ENCODE results near the gene TMEM178B.
"Not testable (repeated sequence)": the region's sequence is repeated elsewhere in the genome, so short reads cannot be mapped to it uniquely, and the experiment has no call there.

The TMEM178B gene

DNA sequence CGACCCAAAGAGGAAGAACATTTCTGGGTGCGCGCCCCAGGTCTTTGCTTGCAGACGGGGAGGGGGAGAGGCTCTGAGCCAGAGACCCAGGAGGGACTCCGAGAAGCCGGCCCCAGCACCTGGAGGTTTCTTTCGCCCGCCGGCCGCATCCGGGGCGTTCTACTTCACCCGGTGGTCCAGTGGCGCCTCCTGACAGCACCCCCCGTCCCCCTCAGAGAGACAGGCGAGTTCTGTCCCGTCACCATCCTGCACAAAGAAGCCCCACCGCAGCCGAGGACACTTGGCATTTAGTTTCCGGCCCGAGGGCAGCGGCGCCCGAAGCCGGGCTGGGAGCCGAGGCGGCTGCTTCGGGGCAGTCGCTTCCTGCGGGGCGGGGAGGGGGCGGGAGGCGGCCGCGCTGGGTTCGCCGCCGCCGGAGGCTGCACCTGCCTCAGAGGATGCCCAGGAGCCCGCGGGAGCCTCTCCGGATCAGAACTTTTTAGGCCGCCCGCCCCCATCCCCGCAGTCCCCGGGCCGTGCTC, at the start of gene TMEM178B:
Gene TMEM178B, plus strand, starts transcription at position 424 of the 521 bp plus-strand sequence.
- no peak for DNase-seq (ENCODE audit: low read depth)

- DNase-seq (ENCODE audit: low read depth) = no peak
Observed at GRCh38 chr7:141024668-141025067, 49.2 kb upstream of the TMEM178B start.

DNA sequence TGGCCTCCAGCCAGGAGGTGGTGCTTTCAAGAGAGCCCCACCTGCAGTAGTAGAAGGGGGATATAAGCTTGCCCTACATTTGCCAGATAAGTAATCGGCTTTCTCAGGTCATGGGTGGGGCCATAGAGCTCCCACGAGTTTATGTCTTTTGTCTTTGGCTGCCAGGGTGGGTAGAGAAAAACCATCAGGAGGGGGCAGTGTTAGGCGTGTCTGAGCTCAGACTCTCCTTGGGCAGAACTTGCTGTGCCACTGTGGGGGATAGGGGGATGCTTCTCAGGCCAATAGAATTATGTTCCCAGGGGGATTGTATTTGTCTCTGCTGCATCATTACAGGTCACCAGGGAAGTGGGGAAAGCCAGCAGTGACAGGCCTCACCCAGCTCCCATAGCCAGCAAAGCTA, 46.8 kb upstream of the TMEM178B start:
- DNase-seq (ENCODE audit: low read depth) = no peak

GRCh38 chr7:141028767-141029166, 45.1 kb upstream of the TMEM178B start:
- no peak for DNase-seq (ENCODE audit: low read depth)

DNA sequence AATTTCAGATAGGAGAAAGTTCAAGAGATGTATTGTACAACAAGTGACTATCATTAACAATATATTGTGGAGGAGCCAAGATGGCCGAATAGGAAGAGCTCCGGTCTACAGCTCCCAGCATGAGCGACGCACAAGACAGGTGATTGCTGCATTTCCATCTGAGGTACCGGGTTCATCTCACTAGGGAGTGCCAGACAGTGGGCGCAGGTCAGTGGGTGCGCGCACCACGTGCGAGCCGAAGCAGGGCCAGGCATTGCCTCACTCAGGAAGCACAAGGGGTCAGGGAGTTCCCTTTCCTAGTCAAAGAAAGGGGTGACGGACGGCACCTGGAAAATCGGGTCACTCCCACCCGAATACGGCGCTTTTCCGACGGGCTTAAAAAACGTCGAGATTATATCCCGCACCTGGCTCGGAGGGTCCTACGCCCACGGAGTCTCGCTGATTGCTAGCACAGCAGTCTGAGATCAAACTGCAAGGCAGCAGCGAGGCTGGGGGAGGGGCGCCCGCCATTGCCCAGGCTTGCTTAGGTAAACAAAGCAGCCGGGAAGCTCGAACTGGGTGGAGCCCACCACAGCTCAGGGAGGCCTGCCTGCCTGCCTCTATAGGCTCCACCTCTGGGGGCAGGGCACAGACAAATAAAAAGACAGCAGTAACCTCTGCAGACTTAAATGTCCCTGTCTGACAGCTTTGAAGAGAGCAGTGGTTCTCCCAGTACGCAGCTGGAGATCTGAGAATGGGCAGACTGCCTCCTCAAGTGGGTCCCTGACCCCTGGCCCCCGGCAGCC, 41.1 kb upstream of the TMEM178B start:
- not testable (repeated sequence) for DNase-seq (ENCODE audit: low read depth)

DNA sequence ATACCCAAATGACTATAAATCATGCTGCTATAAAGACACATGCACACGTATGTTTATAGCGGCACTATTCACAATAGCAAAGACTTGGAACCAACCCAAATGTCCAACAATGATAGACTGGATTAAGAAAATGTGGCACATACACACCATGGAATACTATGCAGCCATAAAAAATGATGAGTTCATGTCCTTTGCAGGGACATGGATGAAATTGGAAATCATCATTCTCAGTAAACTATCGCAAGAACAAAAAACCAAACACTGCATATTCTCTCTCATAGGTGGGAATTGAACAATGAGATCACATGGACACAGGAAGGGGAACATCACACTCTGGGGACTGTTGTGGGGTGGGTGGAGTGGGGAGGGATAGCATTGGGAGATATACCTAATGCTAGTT, 35.8 kb upstream of the TMEM178B start:
- DNase-seq (ENCODE audit: low read depth) = not testable (repeated sequence)

- peak; percentile 59 for DNase-seq (ENCODE audit: low read depth)
Observed at GRCh38 chr7:141039376-141039775, 34.5 kb upstream of the TMEM178B start.

DNA sequence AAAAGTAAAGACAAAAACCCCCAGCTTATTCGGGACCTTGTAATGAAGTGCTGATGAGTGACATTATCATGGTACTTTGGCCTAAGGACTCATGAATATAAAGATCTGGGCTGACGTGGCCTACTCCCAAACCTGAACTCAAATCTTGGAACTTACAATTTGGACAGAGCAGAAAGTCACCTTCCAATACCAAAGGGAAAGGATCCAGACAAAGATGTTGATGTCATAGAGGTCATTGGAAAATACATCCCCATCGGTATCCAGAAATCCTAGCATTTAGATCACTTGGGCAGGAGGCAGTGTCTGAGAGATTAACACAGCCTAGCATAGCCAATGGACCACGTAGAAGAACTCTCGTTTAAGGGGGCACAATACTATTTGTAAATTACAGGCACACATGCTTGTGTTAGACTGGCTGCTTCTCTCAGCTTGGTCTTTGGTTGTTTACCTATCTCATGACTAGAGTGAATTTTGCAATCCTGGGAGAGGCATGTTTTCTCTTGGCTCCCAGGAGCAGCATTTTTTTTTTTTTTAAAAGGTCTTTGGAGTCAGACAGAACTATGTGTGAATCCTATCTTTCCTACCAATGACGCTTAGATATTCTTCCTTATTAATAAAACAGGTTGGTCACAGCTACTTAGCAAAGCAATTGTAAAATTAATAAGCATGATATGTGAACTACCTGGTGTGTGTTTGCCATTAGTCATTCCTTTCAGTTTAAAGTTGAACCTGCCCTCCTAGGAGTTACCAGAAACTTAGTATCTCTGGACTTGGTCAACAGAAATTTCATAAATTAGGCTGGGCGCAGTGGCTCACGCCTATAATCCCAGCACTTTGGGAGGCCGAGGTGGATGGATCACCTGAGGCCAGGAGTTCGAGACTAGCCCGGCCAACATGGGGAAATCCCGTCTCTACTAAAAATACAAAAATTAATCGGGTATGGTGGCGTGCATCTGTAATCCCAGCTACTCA, 31.4 kb upstream of the TMEM178B start:
- peak; percentile 50 for DNase-seq (ENCODE audit: low read depth)

- peak; percentile 62 for DNase-seq (ENCODE audit: low read depth)
Observed at GRCh38 chr7:141043616-141044015, 30.2 kb upstream of the TMEM178B start.

GRCh38 chr7:141045126-141045841, 28.6 kb upstream of the TMEM178B start:
- peak; percentile 86 for DNase-seq (ENCODE audit: low read depth)

DNA sequence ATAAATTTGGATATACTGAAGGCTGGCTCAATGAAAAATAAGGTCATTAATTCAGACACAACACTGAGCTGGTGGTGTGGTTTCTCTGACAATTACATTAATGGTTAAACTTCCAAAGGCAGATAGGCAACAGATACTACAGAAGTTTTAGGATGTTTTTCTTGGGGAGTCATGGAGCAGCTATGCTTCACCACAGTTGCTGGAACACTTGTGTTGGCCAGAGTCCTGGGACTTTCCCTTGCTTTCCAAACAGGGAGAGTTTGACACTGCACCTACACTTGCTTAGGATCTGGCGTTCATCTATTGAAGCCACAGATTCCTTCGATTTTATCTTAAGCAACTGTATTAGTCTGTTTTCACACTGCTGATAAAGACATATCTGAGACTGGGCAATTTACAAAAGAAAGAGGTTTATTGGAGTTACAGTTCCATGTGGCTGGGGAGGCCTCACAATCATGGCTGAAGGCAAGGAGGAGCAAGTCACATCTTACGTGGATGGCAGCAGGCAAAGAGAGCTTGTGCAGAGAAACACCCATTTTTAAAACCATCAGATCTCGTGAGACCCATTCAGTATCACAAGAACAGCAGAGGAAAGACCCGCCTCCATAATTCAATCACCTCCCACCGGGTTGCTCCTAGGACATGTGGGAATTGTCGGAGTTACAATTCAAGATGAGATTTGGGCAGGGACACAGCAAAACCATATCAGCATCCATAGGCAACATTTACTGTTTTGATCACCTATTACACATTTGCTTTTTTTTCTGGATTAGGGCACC, 27.8 kb upstream of the TMEM178B start:
- peak; percentile 87 for DNase-seq (ENCODE audit: low read depth)

DNA sequence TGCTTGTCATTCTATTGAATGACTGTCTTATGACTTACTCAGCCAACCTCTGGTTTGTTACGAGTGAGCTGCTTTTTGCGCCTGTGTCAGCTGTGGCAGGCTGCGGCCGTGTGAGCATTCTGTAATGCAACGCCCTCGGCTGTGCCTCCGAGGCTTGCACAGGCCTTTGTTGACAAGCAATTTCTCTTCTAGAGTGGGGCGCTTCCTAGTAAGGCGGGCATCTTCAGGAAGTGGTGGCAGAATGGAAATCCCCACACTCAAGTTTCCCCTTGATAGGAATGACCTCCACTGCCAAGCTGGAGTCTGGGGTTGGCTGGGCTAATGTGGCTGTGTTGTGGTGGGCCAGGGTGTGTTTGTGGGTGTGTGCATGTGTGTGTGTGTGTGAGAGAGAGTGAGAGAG, 20.2 kb upstream of the TMEM178B start:
- peak; percentile 12 for DNase-seq (ENCODE audit: low read depth)

DNA sequence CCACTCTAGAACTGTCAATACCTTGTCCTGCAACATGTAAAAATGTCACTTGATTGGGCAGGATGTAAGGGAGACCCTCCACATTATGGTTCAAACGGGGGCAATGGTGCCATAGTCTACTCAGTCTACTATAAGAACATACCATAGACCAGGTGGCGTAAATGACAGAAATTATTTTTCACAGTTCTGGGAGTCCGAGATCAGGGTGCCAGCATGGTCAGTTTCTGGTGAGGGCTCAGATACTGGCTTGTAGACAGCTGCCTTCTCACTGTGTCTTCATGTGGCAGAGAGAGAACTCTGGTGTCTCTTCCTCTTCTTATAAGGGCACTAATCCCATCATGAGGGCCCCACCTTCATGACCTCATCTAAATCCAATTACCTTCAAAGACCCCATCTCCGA, 18.7 kb upstream of the TMEM178B start:
- no peak for DNase-seq (ENCODE audit: low read depth)

GRCh38 chr7:141057788-141058187, 16.1 kb upstream of the TMEM178B start:
- DNase-seq (ENCODE audit: low read depth) = no peak

DNA sequence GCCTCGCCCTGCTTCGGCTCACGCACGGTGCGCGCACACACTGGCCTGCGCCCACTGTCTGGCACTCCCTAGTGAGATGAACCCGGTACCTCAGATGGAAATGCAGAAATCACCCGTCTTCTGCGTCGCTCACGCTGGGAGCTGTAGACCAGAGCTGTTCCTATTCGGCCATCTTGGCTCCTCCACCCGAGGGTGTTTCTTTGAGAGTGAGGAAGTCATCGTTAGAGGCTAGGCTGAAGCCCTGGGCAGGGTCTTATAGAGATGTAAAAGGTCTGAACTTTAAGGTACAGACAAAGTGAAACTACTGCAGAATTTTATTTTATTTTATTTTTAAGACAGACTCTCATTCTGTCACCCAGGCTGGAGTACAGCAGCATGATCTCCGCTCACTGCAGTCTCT, 6.0 kb upstream of the TMEM178B start:
- not testable (repeated sequence) for DNase-seq (ENCODE audit: low read depth)

- peak; percentile 14 for DNase-seq (ENCODE audit: low read depth)
Observed at GRCh38 chr7:141071260-141071854, 2.5 kb upstream of the TMEM178B start.

- DNase-seq (ENCODE audit: low read depth) = no peak
Observed at GRCh38 chr7:141071855-141072547, 1.9 kb upstream of the TMEM178B start.

DNA sequence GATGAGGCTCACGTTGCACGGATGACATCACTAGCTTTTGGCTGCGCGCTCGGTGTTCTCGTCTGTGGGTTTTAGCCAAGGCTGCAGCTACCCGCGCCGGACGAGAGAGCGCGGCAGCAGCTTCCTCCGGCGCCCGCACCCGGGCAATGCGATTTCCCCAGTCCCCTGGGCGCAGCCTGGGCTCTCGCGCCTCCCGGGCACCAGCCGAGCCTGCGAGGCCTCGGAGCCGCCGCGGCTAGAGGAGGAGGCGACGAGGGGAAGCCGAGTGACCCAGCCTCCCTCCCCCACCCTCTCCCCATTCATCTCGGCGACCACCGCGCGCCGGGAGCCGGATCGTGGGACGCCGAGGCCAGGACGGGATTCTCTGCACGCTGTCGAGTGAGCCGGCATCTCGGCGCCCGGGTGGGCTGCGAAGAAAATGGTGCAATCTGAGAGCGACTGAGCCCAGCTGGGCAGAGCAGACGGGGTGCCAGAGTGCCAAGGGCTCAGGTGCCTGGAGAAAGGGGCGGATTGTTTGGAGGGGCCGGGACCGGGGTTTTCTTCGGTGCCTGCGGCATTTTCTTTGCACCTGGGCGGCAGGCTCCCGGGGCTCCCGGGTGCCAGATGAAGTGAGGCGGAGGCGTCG, 1.2 kb upstream of the TMEM178B start:
- peak; percentile 75 for DNase-seq (ENCODE audit: low read depth)

GRCh38 chr7:141073173-141073640, 657 bp upstream of the TMEM178B start:
- peak; percentile 47 for DNase-seq (ENCODE audit: low read depth)

All from EH (cell line).